Measurements from ENCODE around the gene BCAP31. TPM values are rescaled to one million over a fixed set of nuclear protein-coding genes. Genes with fewer than 3 reads are reported as not detected.

BCAP31 gene
- total and polyA plus RNA-seq, 7 donors, result 59.3 to 216 (median 70.9) TPM

- no peak for DNase-seq
- TF ChIP-seq CTCF (IDR thresholded peaks at IDR 0.05), result no peak
- no peak for TF ChIP-seq POLR2A (IDR thresholded peaks at IDR 0.05)
- no peak for TF ChIP-seq EP300 (IDR thresholded peaks at IDR 0.05)
- TF ChIP-seq POLR2AphosphoS5 (IDR thresholded peaks at IDR 0.05), result no peak
- Histone ChIP-seq H3K27me3 (no peaks in the 10 kb centered on the region), H3K27ac (peak overlapping the region in 2 of 4 donors; percentile 82 to 91), H3K4me1 (peaks cover 0 to 40% (median 20%) of the 10 kb centered on the region in 4 donors), H3K9me3 (no peaks in the 10 kb centered on the region), H3K36me3 (peaks cover 0 to 4% (median 0%) of the 10 kb centered on the region in 4 donors), H3K4me3 (peak overlapping the region in 3 of 4 donors; percentile 57 to 60 (median 59))
- intact Hi-C loops (cut with DNase I), result no loop called here
- 1% methylated on average over 69 of the region's 69 CpGs for WGBS, 2 donors
These were observed 36.1 kb downstream of the BCAP31 start for GRCh38 chrX:153688071-153688470.

- DNase-seq, result peak; percentile 91
- TF ChIP-seq CTCF (IDR thresholded peaks at IDR 0.05) (peak in 1 of 4 experiments; percentile 40), POLR2AphosphoS5 (IDR thresholded peaks at IDR 0.05) (peak; percentile 64 to 89 (median 84)), POLR2A (IDR thresholded peaks at IDR 0.05) (no peak), EP300 (IDR thresholded peaks at IDR 0.05) (no peak)
These were observed 36.8 kb downstream of the BCAP31 start, which contains the start of gene SLC6A8 for GRCh38 chrX:153687121-153688039. TSS of gene SLC6A8 (plus strand) at chrX:153687926. CDS start at chrX:153688575, 649 bp downstream.

GRCh38 chrX:153686711-153687110, 37.5 kb downstream of the BCAP31 start:
- intact Hi-C loops (cut with DNase I), result no loop called here
- H3K36me3 ChIP-seq, result peaks cover 0 to 4% (median 0%) of the 10 kb centered on the region in 4 donors
- WGBS, 2 donors, result 16 to 38% methylated on average over 9 of the region's 9 CpGs
- H3K4me1 ChIP-seq, result peaks cover 0 to 28% (median 20%) of the 10 kb centered on the region in 4 donors
- no peak for TF ChIP-seq POLR2AphosphoS5 (IDR thresholded peaks at IDR 0.05)
- no peak for TF ChIP-seq POLR2A (IDR thresholded peaks at IDR 0.05)
- TF ChIP-seq EP300 (IDR thresholded peaks at IDR 0.05), result no peak
- no peak for TF ChIP-seq CTCF (IDR thresholded peaks at IDR 0.05)
- H3K4me3 ChIP-seq, result no peak overlapping the region
- no peaks in the 10 kb centered on the region for H3K9me3 ChIP-seq
- H3K27me3 ChIP-seq, result no peaks in the 10 kb centered on the region
- peak overlapping the region; percentile 71 to 82 (median 80) for H3K27ac ChIP-seq
- peak; percentile 63 for DNase-seq

More at GRCh38 chrX:153687121-153688039, 36.8 kb downstream of the BCAP31 start, which contains the start of gene SLC6A8:
- Histone ChIP-seq H3K9me3 (no peaks in the 10 kb centered on the region), H3K36me3 (peaks cover 0 to 4% (median 0%) of the 10 kb centered on the region in 4 donors), H3K27me3 (no peaks in the 10 kb centered on the region), H3K4me3 (peak within 1 kb of the TSS; percentile 32 to 60 (median 58)), H3K4me1 (peaks cover 0 to 33% (median 20%) of the 10 kb centered on the region in 4 donors), H3K27ac (peak within 1 kb of the TSS; percentile 79 to 92 (median 87))
- WGBS, 2 donors, result 1 to 5% methylated on average over 63 to 66 of the region's 66 CpGs
- intact Hi-C loops (cut with DNase I), result no loop called here

GRCh38 chrX:153685751-153686696, 38.2 kb downstream of the BCAP31 start:
- Histone ChIP-seq H3K9me3 (no peaks in the 10 kb centered on the region), H3K36me3 (no peaks in the 10 kb centered on the region), H3K4me1 (peaks cover 0 to 23% (median 20%) of the 10 kb centered on the region in 4 donors), H3K27me3 (no peaks in the 10 kb centered on the region), H3K4me3 (no peak overlapping the region), H3K27ac (peak overlapping the region in 2 of 4 donors; percentile 81 to 82)
- WGBS, 2 donors, result 76 to 77% methylated on average over 23 to 24 of the region's 24 CpGs
- intact Hi-C loops (cut with DNase I), result no loop called here
- peak; percentile 65 for DNase-seq
- TF ChIP-seq POLR2AphosphoS5 (IDR thresholded peaks at IDR 0.05), result no peak
- TF ChIP-seq CTCF (IDR thresholded peaks at IDR 0.05), result no peak
- no peak for TF ChIP-seq EP300 (IDR thresholded peaks at IDR 0.05)
- TF ChIP-seq POLR2A (IDR thresholded peaks at IDR 0.05), result no peak

All from sigmoid colon (tissue), 7 donors.